ENCODE data around the gene ELMO3.

ELMO3 gene

DNA sequence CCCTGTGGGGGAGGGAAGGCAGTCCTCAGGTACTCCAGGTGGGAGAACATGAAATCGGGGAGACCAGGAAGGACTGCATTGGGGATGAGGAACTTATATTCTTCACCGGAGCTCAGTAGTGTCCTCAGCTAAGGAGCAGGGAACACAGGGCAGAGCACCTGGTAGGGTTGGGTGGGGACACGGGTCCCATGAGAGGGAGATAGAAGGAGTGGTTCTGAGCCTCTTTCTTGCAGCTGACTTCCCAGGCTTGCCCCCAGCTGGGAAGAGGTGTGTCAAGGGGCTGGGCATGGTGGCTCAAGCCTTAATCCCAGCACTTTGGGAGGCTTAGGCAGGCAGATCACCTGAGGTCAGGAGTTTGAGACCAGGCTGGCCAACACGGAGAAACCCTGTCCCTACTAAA is 46.3 kb downstream of the ELMO3 start:
- DNase-seq = no peak
- Histone ChIP-seq H3K56ac (ENCODE audit: low read length) (peak overlapping the region; percentile 94), H3K79me2 (ENCODE audit: control insufficient read depth, insufficient read depth, low read length) (peaks cover 12% of the 10 kb centered on the region), H3K4me3 (ENCODE audit: low read length) (no peak overlapping the region), H3K27me3 (ENCODE audit: insufficient read depth, low read length, poor library complexity) (peaks cover 3% of the 10 kb centered on the region), H3K4me2 (ENCODE audit: low read length) (no peak overlapping the region), H2AK5ac (ENCODE audit: low read length) (peak overlapping the region; percentile 82), H4K8ac (ENCODE audit: low read depth, low read length) (no peak overlapping the region), H3K18ac (ENCODE audit: low read length) (no peak overlapping the region), H3K79me1 (ENCODE audit: low read length) (peaks cover 12% of the 10 kb centered on the region), H2BK5ac (ENCODE audit: low read length) (peak overlapping the region; percentile 40), H3K4me1 (ENCODE audit: control insufficient read depth, low read depth, low read length) (peaks cover 32% of the 10 kb centered on the region), H3K4ac (ENCODE audit: low read depth, low read length) (no peak overlapping the region), H3K27ac (ENCODE audit: low read depth, low read length) (no peak overlapping the region), H4K5ac (ENCODE audit: low read length) (no peak overlapping the region), H3K36me3 (ENCODE audit: control insufficient read depth, insufficient read depth, low read length) (no peaks in the 10 kb centered on the region), H2BK15ac (replicated peaks; ENCODE audit: low read depth) (no peak overlapping the region), H3K23ac (ENCODE audit: low read length) (no peak overlapping the region), H3K9ac (ENCODE audit: low read length) (peak overlapping the region; percentile 85), H2BK120ac (ENCODE audit: low read depth, low read length) (no peak overlapping the region)
- WGBS (ENCODE audit: extremely low coverage, insufficient coverage, low lambda C conversion rate) = no CpG with 5 or more reads among the region's 4 CpGs

DNA sequence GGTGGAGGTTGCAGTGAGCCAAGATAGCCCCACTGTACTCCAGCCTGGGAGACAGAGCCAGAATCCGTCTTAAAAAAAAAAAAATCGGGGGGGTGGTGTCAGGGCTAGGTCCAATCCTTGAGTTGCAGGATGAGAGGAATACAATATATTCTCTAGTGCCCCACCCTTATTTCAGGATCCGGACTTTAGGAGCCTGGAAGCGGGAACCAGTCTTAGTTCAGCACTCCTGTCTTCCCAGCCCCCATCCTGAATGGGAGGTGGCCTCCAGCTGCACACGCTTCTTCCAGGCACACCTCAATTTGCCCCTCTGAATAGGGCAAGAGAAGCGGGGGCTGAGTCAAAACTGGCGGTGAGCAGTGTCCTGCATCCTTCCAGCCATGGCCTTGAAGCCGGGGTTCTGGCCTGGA is 46.7 kb downstream of the ELMO3 start:
- DNase-seq = no peak
- Histone ChIP-seq H3K4me2 (ENCODE audit: low read length) (peak overlapping the region; percentile 65), H3K56ac (ENCODE audit: low read length) (peak overlapping the region; percentile 94), H3K4ac (ENCODE audit: low read depth, low read length) (no peak overlapping the region), H3K27ac (ENCODE audit: low read depth, low read length) (peak overlapping the region; percentile 90), H3K36me3 (ENCODE audit: control insufficient read depth, insufficient read depth, low read length) (no peaks in the 10 kb centered on the region), H3K79me1 (ENCODE audit: low read length) (peaks cover 12% of the 10 kb centered on the region), H2BK120ac (ENCODE audit: low read depth, low read length) (no peak overlapping the region), H2BK15ac (replicated peaks; ENCODE audit: low read depth) (no peak overlapping the region), H3K23ac (ENCODE audit: low read length) (no peak overlapping the region), H4K5ac (ENCODE audit: low read length) (no peak overlapping the region), H3K27me3 (ENCODE audit: insufficient read depth, low read length, poor library complexity) (peaks cover 4% of the 10 kb centered on the region), H2BK5ac (ENCODE audit: low read length) (peak overlapping the region; percentile 71), H3K79me2 (ENCODE audit: control insufficient read depth, insufficient read depth, low read length) (peaks cover 12% of the 10 kb centered on the region), H2AK5ac (ENCODE audit: low read length) (no peak overlapping the region), H4K8ac (ENCODE audit: low read depth, low read length) (no peak overlapping the region), H3K18ac (ENCODE audit: low read length) (peak overlapping the region; percentile 5), H3K4me1 (ENCODE audit: control insufficient read depth, low read depth, low read length) (peaks cover 31% of the 10 kb centered on the region), H3K9ac (ENCODE audit: low read length) (peak overlapping the region; percentile 85), H3K4me3 (ENCODE audit: low read length) (peak overlapping the region; percentile 27)
- no CpG with 5 or more reads among the region's 8 CpGs for WGBS (ENCODE audit: extremely low coverage, insufficient coverage, low lambda C conversion rate)

- peak overlapping the region; percentile 94 for H3K56ac ChIP-seq (ENCODE audit: low read length)
- no peaks in the 10 kb centered on the region for H3K36me3 ChIP-seq (ENCODE audit: control insufficient read depth, insufficient read depth, low read length)
- H3K4ac ChIP-seq (ENCODE audit: low read depth, low read length) = peak overlapping the region; percentile 61
- no peak overlapping the region for H4K8ac ChIP-seq (ENCODE audit: low read depth, low read length)
- peaks cover 4% of the 10 kb centered on the region for H3K27me3 ChIP-seq (ENCODE audit: insufficient read depth, low read length, poor library complexity)
- WGBS (ENCODE audit: extremely low coverage, insufficient coverage, low lambda C conversion rate) = no CpG with 5 or more reads among the region's 48 CpGs
- H3K27ac ChIP-seq (ENCODE audit: low read depth, low read length) = peak overlapping the region; percentile 90
- no peak overlapping the region for H2BK120ac ChIP-seq (ENCODE audit: low read depth, low read length)
- H2AK5ac ChIP-seq (ENCODE audit: low read length) = no peak overlapping the region
- peak overlapping the region; percentile 82 for H3K4me3 ChIP-seq (ENCODE audit: low read length)
- peaks cover 26% of the 10 kb centered on the region for H3K4me1 ChIP-seq (ENCODE audit: control insufficient read depth, low read depth, low read length)
- peak; percentile 92 for DNase-seq
- no peak overlapping the region for H2BK15ac ChIP-seq (replicated peaks; ENCODE audit: low read depth)
- H3K79me1 ChIP-seq (ENCODE audit: low read length) = peaks cover 12% of the 10 kb centered on the region
- peak overlapping the region; percentile 81 for H3K18ac ChIP-seq (ENCODE audit: low read length)
- peak overlapping the region; percentile 65 for H3K4me2 ChIP-seq (ENCODE audit: low read length)
- peaks cover 12% of the 10 kb centered on the region for H3K79me2 ChIP-seq (ENCODE audit: control insufficient read depth, insufficient read depth, low read length)
- peak overlapping the region; percentile 85 for H3K9ac ChIP-seq (ENCODE audit: low read length)
- peak overlapping the region; percentile 45 for H3K23ac ChIP-seq (ENCODE audit: low read length)
- peak overlapping the region; percentile 35 for H2BK5ac ChIP-seq (ENCODE audit: low read length)
- H4K5ac ChIP-seq (ENCODE audit: low read length) = no peak overlapping the region
Measured at GRCh38 chr16:67246081-67246755, 47.3 kb downstream of the ELMO3 start.

- H4K5ac ChIP-seq (ENCODE audit: low read length) = no peak overlapping the region
- H3K4me3 ChIP-seq (ENCODE audit: low read length) = peak overlapping the region; percentile 82
- H2BK120ac ChIP-seq (ENCODE audit: low read depth, low read length) = no peak overlapping the region
- no peak overlapping the region for H2AK5ac ChIP-seq (ENCODE audit: low read length)
- no peak overlapping the region for H3K4ac ChIP-seq (ENCODE audit: low read depth, low read length)
- peak; percentile 94 for DNase-seq
- peaks cover 21% of the 10 kb centered on the region for H3K4me1 ChIP-seq (ENCODE audit: control insufficient read depth, low read depth, low read length)
- peak overlapping the region; percentile 19 for H3K18ac ChIP-seq (ENCODE audit: low read length)
- H3K27me3 ChIP-seq (ENCODE audit: insufficient read depth, low read length, poor library complexity) = peaks cover 4% of the 10 kb centered on the region
- H3K56ac ChIP-seq (ENCODE audit: low read length) = peak overlapping the region; percentile 94
- peak overlapping the region; percentile 85 for H3K9ac ChIP-seq (ENCODE audit: low read length)
- peaks cover 12% of the 10 kb centered on the region for H3K79me1 ChIP-seq (ENCODE audit: low read length)
- peak overlapping the region; percentile 29 for H3K23ac ChIP-seq (ENCODE audit: low read length)
- no peak overlapping the region for H4K8ac ChIP-seq (ENCODE audit: low read depth, low read length)
- no peaks in the 10 kb centered on the region for H3K36me3 ChIP-seq (ENCODE audit: control insufficient read depth, insufficient read depth, low read length)
- H2BK15ac ChIP-seq (replicated peaks; ENCODE audit: low read depth) = no peak overlapping the region
- peak overlapping the region; percentile 50 for H2BK5ac ChIP-seq (ENCODE audit: low read length)
- WGBS (ENCODE audit: extremely low coverage, insufficient coverage, low lambda C conversion rate) = no CpG with 5 or more reads among the region's 26 CpGs
- H3K79me2 ChIP-seq (ENCODE audit: control insufficient read depth, insufficient read depth, low read length) = peaks cover 12% of the 10 kb centered on the region
- H3K4me2 ChIP-seq (ENCODE audit: low read length) = peak overlapping the region; percentile 65
- H3K27ac ChIP-seq (ENCODE audit: low read depth, low read length) = peak overlapping the region; percentile 90
Measured at GRCh38 chr16:67246756-67247191, 47.8 kb downstream of the ELMO3 start.

GRCh38 chr16:67247192-67248072 is 48.5 kb downstream of the ELMO3 start, which contains the start of gene FHOD1:
Gene FHOD1 (minus strand): TSS chr16:67247481. CDS start chr16:67247410, 71 bp downstream.
- H3K79me1 ChIP-seq (ENCODE audit: low read length) = peaks cover 9% of the 10 kb centered on the region
- WGBS (ENCODE audit: extremely low coverage, insufficient coverage, low lambda C conversion rate) = no CpG with 5 or more reads among the region's 60 CpGs
- peaks cover 21% of the 10 kb centered on the region for H3K4me1 ChIP-seq (ENCODE audit: control insufficient read depth, low read depth, low read length)
- H3K79me2 ChIP-seq (ENCODE audit: control insufficient read depth, insufficient read depth, low read length) = peaks cover 9% of the 10 kb centered on the region
- H3K36me3 ChIP-seq (ENCODE audit: control insufficient read depth, insufficient read depth, low read length) = no peaks in the 10 kb centered on the region
- no peak within 1 kb of the TSS for H4K8ac ChIP-seq (ENCODE audit: low read depth, low read length)
- H3K27ac ChIP-seq (ENCODE audit: low read depth, low read length) = peak within 1 kb of the TSS; percentile 90
- peak within 1 kb of the TSS; percentile 85 for H3K9ac ChIP-seq (ENCODE audit: low read length)
- peak within 1 kb of the TSS; percentile 50 for H2BK5ac ChIP-seq (ENCODE audit: low read length)
- H4K5ac ChIP-seq (ENCODE audit: low read length) = no peak within 1 kb of the TSS
- peak within 1 kb of the TSS; percentile 37 for H3K4ac ChIP-seq (ENCODE audit: low read depth, low read length)
- peaks cover 4% of the 10 kb centered on the region for H3K27me3 ChIP-seq (ENCODE audit: insufficient read depth, low read length, poor library complexity)
- H3K4me2 ChIP-seq (ENCODE audit: low read length) = peak within 1 kb of the TSS; percentile 83
- H3K56ac ChIP-seq (ENCODE audit: low read length) = peak within 1 kb of the TSS; percentile 94
- H2BK15ac ChIP-seq (replicated peaks; ENCODE audit: low read depth) = no peak within 1 kb of the TSS
- H2AK5ac ChIP-seq (ENCODE audit: low read length) = no peak within 1 kb of the TSS
- H3K23ac ChIP-seq (ENCODE audit: low read length) = peak within 1 kb of the TSS; percentile 45
- peak; percentile 96 for DNase-seq
- no peak within 1 kb of the TSS for H2BK120ac ChIP-seq (ENCODE audit: low read depth, low read length)
- H3K18ac ChIP-seq (ENCODE audit: low read length) = peak within 1 kb of the TSS; percentile 89
- H3K4me3 ChIP-seq (ENCODE audit: low read length) = peak within 1 kb of the TSS; percentile 82
